Erythroblast (primary cell): ENCODE results near the gene MOSPD3.
A peak's percentile ranks its signal among the peaks of the same experiment; 100 is the strongest.

ENCODE experiments used
- DNase-seq, 2 experiments: peaks; one replicate each; lab custom pipeline; 2025; lab: John Stamatoyannopoulos, UW
- GATA1 ChIP-seq: IDR thresholded peaks from 2 replicates; pipeline ENCODE4 v1.6.1; 2011; ENCODE audit warnings: low read depth, mild to moderate bottlenecking, control low read depth, low read length, moderate library complexity
- POLR2A ChIP-seq: IDR thresholded peaks from 2 replicates; pipeline ENCODE4 v1.6.1; 2011; ENCODE audit warnings: mild to moderate bottlenecking, low read length

Gene MOSPD3

DNA sequence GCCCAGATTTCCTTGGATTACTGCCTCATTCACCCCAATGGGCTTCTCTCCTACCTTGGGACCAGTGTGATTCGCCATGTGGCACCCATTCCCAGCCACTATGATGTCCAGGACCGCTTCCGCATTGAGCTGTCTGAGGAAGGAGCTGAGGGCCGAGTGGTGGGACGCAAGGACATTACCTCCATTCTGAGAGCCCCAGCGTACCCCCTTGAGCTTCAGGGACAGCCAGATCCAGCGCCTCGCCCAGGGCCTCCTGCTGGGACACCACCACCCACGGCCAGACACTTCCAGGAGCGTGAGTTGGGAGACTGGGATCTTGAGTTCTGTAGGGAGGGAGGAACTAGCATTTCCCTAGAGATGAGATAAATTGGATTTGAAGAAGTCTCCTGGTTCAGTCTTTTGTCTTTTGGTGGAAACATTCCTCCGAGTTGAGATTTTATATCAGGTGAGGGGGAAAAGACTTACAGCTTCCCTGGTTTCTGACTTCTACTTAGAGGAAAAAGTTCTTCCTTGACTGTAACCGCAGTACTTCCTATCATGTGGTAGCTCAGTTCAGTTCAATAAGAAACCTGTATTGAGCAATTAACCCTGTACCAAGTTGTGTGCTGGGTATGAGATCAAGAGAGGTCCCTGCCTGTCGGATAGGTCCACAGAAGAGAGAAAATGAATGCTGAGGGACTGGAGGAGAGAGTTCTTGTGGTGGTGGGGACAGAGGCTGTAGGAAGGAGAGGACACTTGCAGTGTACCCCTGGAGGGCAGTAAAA, 1.3 kb downstream of the MOSPD3 start:
- DNase-seq = no peak
- TF ChIP-seq GATA1 = no peak
- no peak for TF ChIP-seq POLR2A

DNA sequence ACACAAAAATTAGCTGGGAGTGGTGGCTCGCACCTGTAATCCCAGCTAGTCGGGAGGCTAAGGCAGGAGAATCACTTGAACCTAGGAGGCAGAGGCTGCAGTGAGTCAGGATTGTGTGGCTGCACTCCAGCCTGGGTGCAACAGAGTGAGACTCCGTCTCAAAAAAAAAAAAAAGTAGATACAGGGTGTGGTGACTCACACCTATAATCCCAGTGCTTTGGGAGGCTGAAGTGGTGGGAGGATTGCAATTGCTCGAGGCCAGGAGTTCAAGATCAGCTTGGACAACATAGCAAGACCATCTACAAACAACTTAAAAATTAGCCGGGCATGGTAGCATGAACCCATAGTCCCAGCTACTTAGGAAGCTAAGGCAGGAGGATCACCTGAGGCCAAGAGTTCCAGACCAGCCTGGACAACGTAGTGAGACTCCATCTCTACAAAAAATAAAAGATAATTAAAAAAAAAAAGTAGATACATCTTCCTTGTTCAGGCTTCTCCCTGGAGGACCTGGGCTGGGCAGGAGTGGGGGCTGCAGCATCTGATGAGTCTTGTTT, 2.0 kb downstream of the MOSPD3 start:
- TF ChIP-seq POLR2A (no peak), GATA1 (no peak)
- no peak for DNase-seq

DNA sequence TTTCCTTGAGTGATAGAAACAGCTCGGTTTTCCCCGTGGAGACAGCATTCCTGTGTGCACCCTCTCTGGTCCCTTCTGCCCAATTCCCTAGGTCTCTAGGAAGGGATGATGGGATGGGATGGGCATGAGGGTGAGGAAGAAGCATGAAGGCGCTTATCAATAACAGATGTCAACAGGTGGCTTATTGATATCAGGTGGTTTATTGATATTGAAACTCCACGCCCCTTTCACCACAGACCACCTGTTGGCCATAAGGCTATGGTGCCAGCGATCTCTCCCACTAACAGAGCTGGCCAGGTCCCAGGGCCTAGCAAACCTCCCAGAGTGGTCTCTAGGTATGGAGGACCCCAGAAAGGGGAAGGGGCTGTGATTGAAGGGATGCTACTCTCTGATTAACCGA, 7.9 kb downstream of the MOSPD3 start:
- TF ChIP-seq GATA1 (no peak), POLR2A (no peak)
- no peak for DNase-seq

GRCh38 chr7:100620804-100621203, 8.5 kb downstream of the MOSPD3 start:
- peak; percentile 2 for TF ChIP-seq POLR2A
- TF ChIP-seq GATA1 = no peak
- DNase-seq = no peak

DNA sequence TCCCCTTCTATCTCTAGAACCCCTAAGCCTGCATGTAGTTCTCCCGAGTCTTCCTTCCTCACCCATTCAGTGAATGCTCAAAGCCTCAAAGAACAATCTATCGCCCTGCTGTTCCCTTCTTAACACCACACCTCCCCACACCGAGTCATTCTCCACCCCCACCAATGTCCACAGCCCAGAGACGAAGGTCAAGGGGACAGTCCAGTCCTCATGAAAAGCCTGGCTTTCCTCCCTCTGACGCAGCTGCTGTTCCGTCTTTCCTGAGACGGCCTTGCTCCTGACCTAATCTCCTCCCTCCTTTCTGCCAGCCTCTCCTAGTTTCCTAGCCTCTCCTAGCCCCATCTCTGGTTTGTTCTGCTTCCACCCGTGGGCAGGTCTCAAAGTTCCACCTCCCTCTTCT, 9.2 kb downstream of the MOSPD3 start:
- TF ChIP-seq GATA1 (no peak), POLR2A (no peak)
- DNase-seq = no peak

GRCh38 chr7:100623951-100624824, 11.8 kb downstream of the MOSPD3 start:
- peak; percentile 72 to 73 for DNase-seq
- no peak for TF ChIP-seq POLR2A
- no peak for TF ChIP-seq GATA1

DNA sequence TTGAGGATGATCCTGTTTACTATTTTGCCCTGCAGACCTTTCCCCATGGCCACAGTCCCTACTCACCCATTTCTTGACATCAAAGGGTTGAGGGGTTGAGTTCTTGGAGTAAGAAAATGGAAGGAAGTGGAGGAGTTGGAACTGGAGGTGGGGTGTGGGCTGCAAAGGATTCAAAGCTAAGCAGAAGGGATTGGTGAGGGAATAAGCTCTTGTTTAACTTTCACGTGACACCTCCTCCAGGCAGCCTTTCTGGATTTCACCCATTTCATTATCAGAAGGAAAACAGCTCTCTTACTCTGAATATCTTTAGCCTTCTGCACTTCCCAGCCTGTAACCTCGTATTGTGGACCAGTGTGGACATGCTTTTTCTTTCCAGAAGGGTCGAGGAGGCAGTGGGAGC, 13.7 kb downstream of the MOSPD3 start:
- TF ChIP-seq GATA1 (no peak), POLR2A (no peak)
- DNase-seq = peak in 1 of 2 experiments; percentile 53

GRCh38 chr7:100626530-100627237, 14.3 kb downstream of the MOSPD3 start:
- TF ChIP-seq POLR2A (peak; percentile 14), GATA1 (no peak)
- peak; percentile 90 to 92 for DNase-seq

GRCh38 chr7:100627238-100627549, 14.9 kb downstream of the MOSPD3 start:
- DNase-seq = no peak
- TF ChIP-seq GATA1 (no peak), POLR2A (no peak)

- TF ChIP-seq POLR2A (no peak), GATA1 (no peak)
- DNase-seq = peak; percentile 66 to 70
These were observed 16.9 kb downstream of the MOSPD3 start for GRCh38 chr7:100629117-100629716.

GRCh38 chr7:100630066-100630465, 17.7 kb downstream of the MOSPD3 start:
- DNase-seq = no peak
- TF ChIP-seq GATA1 (no peak), POLR2A (no peak)

DNA sequence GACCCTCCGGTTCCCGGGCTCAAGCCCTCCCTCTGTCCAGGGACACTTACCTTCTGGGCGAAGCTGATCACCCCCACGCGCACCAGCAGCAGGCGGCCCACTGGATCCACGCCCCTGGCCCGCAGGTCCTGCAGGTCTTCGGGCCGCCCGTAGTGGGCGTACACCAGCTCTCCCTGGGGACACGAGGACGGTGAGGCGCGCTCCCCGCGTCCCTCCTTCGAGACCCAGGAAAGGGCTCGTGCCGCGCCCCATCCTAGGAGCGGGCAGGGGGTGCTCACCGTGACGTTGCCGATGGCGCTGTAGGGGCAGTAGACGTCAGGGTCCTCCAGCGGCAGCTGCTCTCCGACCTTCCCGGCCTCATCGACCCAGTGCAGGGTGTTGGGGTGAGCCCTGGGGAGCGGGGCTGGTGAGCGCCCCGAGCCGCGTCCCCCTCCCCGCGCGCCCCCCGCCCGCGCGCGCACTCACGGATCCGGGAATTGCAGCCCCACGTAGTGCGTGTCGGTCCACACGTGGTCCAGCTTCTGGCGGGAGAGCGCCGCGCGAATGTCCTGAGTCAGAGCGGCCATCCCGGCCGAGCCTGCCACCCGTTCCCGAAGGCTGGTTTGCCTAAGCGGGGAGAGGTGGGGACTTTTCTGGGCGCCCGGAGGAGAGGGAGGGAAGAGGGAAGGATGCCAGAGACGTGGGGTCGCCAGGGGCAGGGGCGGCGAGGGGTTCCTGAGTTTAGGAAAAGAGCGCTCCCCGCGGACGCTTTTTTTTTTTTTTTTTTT, 20.8 kb downstream of the MOSPD3 start:
- TF ChIP-seq POLR2A (peak; percentile 23), GATA1 (no peak)
- peak; percentile 49 to 62 for DNase-seq

GRCh38 chr7:100639995-100640516, 27.7 kb downstream of the MOSPD3 start:
- DNase-seq = peak; percentile 70 to 71
- TF ChIP-seq POLR2A (no peak), GATA1 (no peak)
